ENCODE results near the gene BTRC.
"Not testable (repeated sequence)": the region's sequence is repeated elsewhere in the genome, so short reads cannot be mapped to it uniquely, and the experiment has no call there.

BTRC gene

GRCh38 chr10:101357958-101358357 lies 4.0 kb downstream of the BTRC start:
- no peak for DNase-seq (ENCODE audit: low spot score)
- Mint-ChIP-seq H3K9me3 (no peaks in the 10 kb centered on the region), H3K36me3 (ENCODE audit: low read depth) (peaks cover 4% of the 10 kb centered on the region), H3K4me3 (no peak overlapping the region), H3K4me1 (ENCODE audit: low read depth) (peaks cover 11% of the 10 kb centered on the region), H3K27me3 (ENCODE audit: low read depth) (peaks cover 2% of the 10 kb centered on the region), H3K27ac (no peak overlapping the region)

- Mint-ChIP-seq H3K27ac (no peak overlapping the region), H3K4me1 (ENCODE audit: low read depth) (peaks cover 8% of the 10 kb centered on the region)
- DNase-seq (ENCODE audit: low spot score): no peak
Measured at GRCh38 chr10:101358706-101359300, 4.8 kb downstream of the BTRC start.

GRCh38 chr10:101360090-101360489 lies 6.1 kb downstream of the BTRC start:
- not testable (repeated sequence) for H3K27ac Mint-ChIP-seq; H3K4me1 Mint-ChIP-seq (ENCODE audit: low read depth); H3K27me3 Mint-ChIP-seq (ENCODE audit: low read depth); H3K36me3 Mint-ChIP-seq (ENCODE audit: low read depth); H3K9me3 Mint-ChIP-seq; H3K4me3 Mint-ChIP-seq; DNase-seq (ENCODE audit: low spot score)

More at GRCh38 chr10:101358706-101359300, 4.8 kb downstream of the BTRC start:
- no peak overlapping the region for H3K4me3 Mint-ChIP-seq
- H3K9me3 Mint-ChIP-seq: no peaks in the 10 kb centered on the region
- peaks cover 2% of the 10 kb centered on the region for H3K36me3 Mint-ChIP-seq (ENCODE audit: low read depth)
- H3K27me3 Mint-ChIP-seq (ENCODE audit: low read depth): peaks cover under 1% of the 10 kb centered on the region

GRCh38 chr10:101360841-101361240 lies 6.9 kb downstream of the BTRC start:
- not testable (repeated sequence) for H3K27me3 Mint-ChIP-seq (ENCODE audit: low read depth); H3K27ac Mint-ChIP-seq; H3K9me3 Mint-ChIP-seq; H3K4me1 Mint-ChIP-seq (ENCODE audit: low read depth); H3K36me3 Mint-ChIP-seq (ENCODE audit: low read depth); DNase-seq (ENCODE audit: low spot score); H3K4me3 Mint-ChIP-seq

- Mint-ChIP-seq H3K36me3 (ENCODE audit: low read depth) (no peaks in the 10 kb centered on the region), H3K27ac (no peak overlapping the region), H3K27me3 (ENCODE audit: low read depth) (no peaks in the 10 kb centered on the region), H3K9me3 (no peaks in the 10 kb centered on the region), H3K4me3 (no peak overlapping the region), H3K4me1 (ENCODE audit: low read depth) (peaks cover 1% of the 10 kb centered on the region)
- DNase-seq (ENCODE audit: low spot score): no peak
Measured at GRCh38 chr10:101363850-101364400, 10.0 kb downstream of the BTRC start.

GRCh38 chr10:101364721-101365120 lies 10.8 kb downstream of the BTRC start:
- Mint-ChIP-seq H3K4me1 (ENCODE audit: low read depth) (peaks cover 1% of the 10 kb centered on the region), H3K4me3 (no peak overlapping the region), H3K9me3 (no peaks in the 10 kb centered on the region), H3K27me3 (ENCODE audit: low read depth) (no peaks in the 10 kb centered on the region), H3K27ac (no peak overlapping the region), H3K36me3 (ENCODE audit: low read depth) (no peaks in the 10 kb centered on the region)
- DNase-seq (ENCODE audit: low spot score): no peak

- Mint-ChIP-seq H3K36me3 (ENCODE audit: low read depth) (peaks cover 1% of the 10 kb centered on the region), H3K27ac (no peak overlapping the region), H3K9me3 (no peaks in the 10 kb centered on the region), H3K27me3 (ENCODE audit: low read depth) (no peaks in the 10 kb centered on the region), H3K4me3 (no peak overlapping the region), H3K4me1 (ENCODE audit: low read depth) (peaks cover 1% of the 10 kb centered on the region)
- DNase-seq (ENCODE audit: low spot score): no peak
Measured at GRCh38 chr10:101367569-101368453, 13.8 kb downstream of the BTRC start.

GRCh38 chr10:101373063-101373462 lies 19.1 kb downstream of the BTRC start:
- peaks cover 11% of the 10 kb centered on the region for H3K36me3 Mint-ChIP-seq (ENCODE audit: low read depth)
- DNase-seq (ENCODE audit: low spot score): no peak
- peaks cover 10% of the 10 kb centered on the region for H3K4me1 Mint-ChIP-seq (ENCODE audit: low read depth)
- no peaks in the 10 kb centered on the region for H3K27me3 Mint-ChIP-seq (ENCODE audit: low read depth)
- no peak overlapping the region for H3K4me3 Mint-ChIP-seq
- H3K9me3 Mint-ChIP-seq: peaks cover 3% of the 10 kb centered on the region
- no peak overlapping the region for H3K27ac Mint-ChIP-seq

GRCh38 chr10:101373993-101374392 lies 20.0 kb downstream of the BTRC start:
- H3K27ac Mint-ChIP-seq; H3K9me3 Mint-ChIP-seq; DNase-seq (ENCODE audit: low spot score); H3K27me3 Mint-ChIP-seq (ENCODE audit: low read depth); H3K4me3 Mint-ChIP-seq; H3K4me1 Mint-ChIP-seq (ENCODE audit: low read depth): not testable (repeated sequence)
- peaks cover 11% of the 10 kb centered on the region for H3K36me3 Mint-ChIP-seq (ENCODE audit: low read depth)

GRCh38 chr10:101375076-101375475 lies 21.1 kb downstream of the BTRC start:
- no peak overlapping the region for H3K4me3 Mint-ChIP-seq
- H3K36me3 Mint-ChIP-seq (ENCODE audit: low read depth): peaks cover 11% of the 10 kb centered on the region
- H3K27me3 Mint-ChIP-seq (ENCODE audit: low read depth): no peaks in the 10 kb centered on the region
- DNase-seq (ENCODE audit: low spot score): no peak
- peaks cover 13% of the 10 kb centered on the region for H3K4me1 Mint-ChIP-seq (ENCODE audit: low read depth)
- peaks cover 3% of the 10 kb centered on the region for H3K9me3 Mint-ChIP-seq
- H3K27ac Mint-ChIP-seq: no peak overlapping the region

GRCh38 chr10:101379663-101380352 lies 25.8 kb downstream of the BTRC start:
- Mint-ChIP-seq H3K27ac (no peak overlapping the region), H3K4me3 (no peak overlapping the region), H3K27me3 (ENCODE audit: low read depth) (no peaks in the 10 kb centered on the region), H3K4me1 (ENCODE audit: low read depth) (peaks cover 20% of the 10 kb centered on the region), H3K9me3 (no peaks in the 10 kb centered on the region), H3K36me3 (ENCODE audit: low read depth) (peaks cover under 1% of the 10 kb centered on the region)
- no peak for DNase-seq (ENCODE audit: low spot score)

GRCh38 chr10:101380353-101381017 lies 26.5 kb downstream of the BTRC start:
- no peak for DNase-seq (ENCODE audit: low spot score)
- H3K4me3 Mint-ChIP-seq: no peak overlapping the region
- no peaks in the 10 kb centered on the region for H3K9me3 Mint-ChIP-seq
- no peaks in the 10 kb centered on the region for H3K36me3 Mint-ChIP-seq (ENCODE audit: low read depth)
- peaks cover 14% of the 10 kb centered on the region for H3K4me1 Mint-ChIP-seq (ENCODE audit: low read depth)
- no peak overlapping the region for H3K27ac Mint-ChIP-seq
- no peaks in the 10 kb centered on the region for H3K27me3 Mint-ChIP-seq (ENCODE audit: low read depth)

- DNase-seq (ENCODE audit: low spot score): no peak
- no peak overlapping the region for H3K27ac Mint-ChIP-seq
- peaks cover 2% of the 10 kb centered on the region for H3K4me1 Mint-ChIP-seq (ENCODE audit: low read depth)
- H3K27me3 Mint-ChIP-seq (ENCODE audit: low read depth): no peaks in the 10 kb centered on the region
- no peaks in the 10 kb centered on the region for H3K9me3 Mint-ChIP-seq
- no peaks in the 10 kb centered on the region for H3K36me3 Mint-ChIP-seq (ENCODE audit: low read depth)
- H3K4me3 Mint-ChIP-seq: no peak overlapping the region
Measured at GRCh38 chr10:101385866-101386658, 32.1 kb downstream of the BTRC start.
